Measurements from ENCODE around the gene MSGN1. TPM values are rescaled to one million over a fixed set of nuclear protein-coding genes. Genes with fewer than 3 reads are reported as not detected.

Gene MSGN1
- total and polyA plus RNA-seq, 9 donors = not detected

GRCh38 chr2:17830053-17831034, 14.1 kb downstream of the MSGN1 start:
- intact Hi-C loops (cut with DNase I) = no loop called here
- H3K27me3 ChIP-seq = no peaks in the 10 kb centered on the region
- no peak overlapping the region for H3K27ac ChIP-seq
- peak in 2 of 5 donors; percentile 31 to 53 for DNase-seq
- H3K4me3 ChIP-seq = no peak overlapping the region
- H3K4me1 ChIP-seq (ENCODE audit: insufficient read depth) = no peaks in the 10 kb centered on the region
- no peaks in the 10 kb centered on the region for H3K36me3 ChIP-seq
- 8 to 11% (median 9%) methylated on average over 37 of the region's 37 CpGs for WGBS, 3 donors
- no peaks in the 10 kb centered on the region for H3K9me3 ChIP-seq
- TF ChIP-seq CTCF (IDR thresholded peaks at IDR 0.05) (no peak), POLR2A (IDR thresholded peaks at IDR 0.05) (no peak), EP300 (IDR thresholded peaks at IDR 0.05) (no peak)

GRCh38 chr2:17835516-17835915, 19.3 kb downstream of the MSGN1 start:
- no peaks in the 10 kb centered on the region for H3K36me3 ChIP-seq
- no peaks in the 10 kb centered on the region for H3K9me3 ChIP-seq
- H3K4me1 ChIP-seq (ENCODE audit: insufficient read depth) = no peaks in the 10 kb centered on the region
- H3K27me3 ChIP-seq = no peaks in the 10 kb centered on the region
- WGBS, 3 donors = 63 to 90% (median 88%) methylated on average over 2 of the region's 2 CpGs
- no peak overlapping the region for H3K27ac ChIP-seq
- no peak for DNase-seq
- TF ChIP-seq CTCF (IDR thresholded peaks at IDR 0.05) (no peak), EP300 (IDR thresholded peaks at IDR 0.05) (no peak), POLR2A (IDR thresholded peaks at IDR 0.05) (no peak)
- no peak overlapping the region for H3K4me3 ChIP-seq
- intact Hi-C loops (cut with DNase I) = no loop called here

GRCh38 chr2:17839959-17840358, 23.7 kb downstream of the MSGN1 start:
- no peaks in the 10 kb centered on the region for H3K27me3 ChIP-seq
- intact Hi-C loops (cut with DNase I) = no loop called here
- TF ChIP-seq EP300 (IDR thresholded peaks at IDR 0.05) (no peak), CTCF (IDR thresholded peaks at IDR 0.05) (no peak), POLR2A (IDR thresholded peaks at IDR 0.05) (no peak)
- no peak overlapping the region for H3K4me3 ChIP-seq
- DNase-seq = no peak
- H3K4me1 ChIP-seq (ENCODE audit: insufficient read depth) = no peaks in the 10 kb centered on the region
- no peaks in the 10 kb centered on the region for H3K36me3 ChIP-seq
- H3K27ac ChIP-seq = no peak overlapping the region
- 25 to 65% (median 42%) methylated on average over 2 of the region's 2 CpGs for WGBS, 3 donors
- no peaks in the 10 kb centered on the region for H3K9me3 ChIP-seq

GRCh38 chr2:17843457-17843856, 27.2 kb downstream of the MSGN1 start:
- H3K9me3 ChIP-seq = no peaks in the 10 kb centered on the region
- WGBS, 3 donors = 93 to 98% (median 93%) methylated on average over 2 of the region's 2 CpGs
- intact Hi-C loops (cut with DNase I) = no loop called here

More at GRCh38 chr2:17843457-17843856, 27.2 kb downstream of the MSGN1 start:
- Histone ChIP-seq H3K36me3 (no peaks in the 10 kb centered on the region), H3K4me1 (ENCODE audit: insufficient read depth) (no peaks in the 10 kb centered on the region), H3K27me3 (no peaks in the 10 kb centered on the region), H3K4me3 (no peak overlapping the region), H3K27ac (no peak overlapping the region)
- no peak for TF ChIP-seq CTCF (IDR thresholded peaks at IDR 0.05)
- no peak for TF ChIP-seq EP300 (IDR thresholded peaks at IDR 0.05)
- TF ChIP-seq POLR2A (IDR thresholded peaks at IDR 0.05) = no peak
- DNase-seq = no peak

Data from ovary (tissue), 9 donors.